Ascending aorta (tissue), 2 donors: ENCODE data around the gene ARGLU1. TPM values are rescaled to one million over a fixed set of nuclear protein-coding genes. Genes with fewer than 3 reads are reported as not detected.

Source experiments
- DNase-seq, 2 donors: peaks; one replicate each; pipeline ENCODE4 v3.0.0-alpha.2; 2019; ENCODE audit warnings: low spot score in 2 of 2
- H3K27ac ChIP-seq, 2 donors: fragments of 200-600 bp; sonication (generic); one replicate each; pipeline ENCODE4 v1.5.1; 2016 to 2017; ENCODE audit warnings: mild to moderate bottlenecking in 1 of 2
- H3K27me3 ChIP-seq: fragments of 200-600 bp; sonication (generic); one replicate; pipeline ENCODE4 v1.5.1; 2017
- H3K36me3 ChIP-seq, 2 donors: fragments of 200-600 bp; sonication (generic); one replicate each; pipeline ENCODE4 v1.5.1; 2016
- H3K4me1 ChIP-seq, 2 donors: fragments of 200-600 bp; sonication (generic); one replicate each; pipeline ENCODE4 v1.5.1; 2016 to 2017; ENCODE audit warnings: mild to moderate bottlenecking in 1 of 2
- H3K4me3 ChIP-seq, 2 donors: fragments of 200-600 bp; sonication (generic); one replicate each; pipeline ENCODE4 v1.5.1; 2016 to 2017; ENCODE audit warnings: mild to moderate bottlenecking in 1 of 2
- H3K9me3 ChIP-seq, 2 donors: fragments of 200-600 bp; sonication (generic); one replicate each; pipeline ENCODE4 v1.5.1; 2016
- intact Hi-C: fragments of 100-400 bp; cut with DNase I; formaldehyde crosslinking; loops from one replicate; pipeline ENCODE4 v1.15.1; 2023
- total RNA-seq: library from RNA; depleted of rRNA; stranded (reverse); fragments of >200 nt; gene quantifications from one replicate; pipeline ENCODE4 v1.1.0, GENCODE V29; 2016
- TF ChIP-seq, protein P1 (sequence below), 3 experiments: fragments of 200-600 bp in 2 of 3; fragments of 450-650 bp in 1 of 3; sonication (generic) in 2 of 3; IDR thresholded peaks; one replicate each; pipeline ENCODE4 v1.5.1; 2016 to 2019; ENCODE audit warnings: antibody characterized with exemption in 3 of 3, mild to moderate bottlenecking in 1 of 3, moderate library complexity in 1 of 3

Gene ARGLU1
- total RNA-seq, 1 donor from 2014 or later = 79.7 TPM

DNA sequence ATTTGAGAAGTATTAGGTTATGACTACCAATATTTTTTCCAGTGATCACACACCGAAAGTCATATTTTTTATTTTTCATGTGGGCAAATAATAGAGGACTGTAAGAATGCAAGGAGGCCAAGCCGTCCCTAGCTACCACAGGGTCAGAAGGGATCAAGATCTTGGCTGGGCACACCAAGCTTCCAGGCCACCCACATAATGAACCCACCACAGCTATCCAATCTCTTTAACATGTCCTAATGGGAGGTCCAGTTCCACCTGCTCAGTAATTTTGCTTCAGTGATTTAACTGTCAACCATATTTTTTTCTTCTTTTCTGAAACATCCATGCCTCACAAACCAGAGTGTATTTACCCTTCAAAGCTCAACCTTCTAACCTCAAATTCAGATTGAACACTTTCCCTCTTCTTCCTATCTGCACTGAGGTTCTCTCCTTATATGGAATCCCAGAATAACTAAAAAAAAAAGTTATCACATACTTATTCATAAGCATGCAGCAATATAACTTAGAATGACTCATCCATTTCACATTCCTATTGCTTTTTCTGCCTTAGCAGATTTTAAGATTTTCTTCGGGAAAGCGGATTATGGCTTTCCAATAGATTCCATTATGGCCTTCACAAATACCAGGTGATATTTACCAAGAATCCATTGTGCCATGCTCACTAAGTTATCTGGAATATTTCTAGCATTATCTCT, 12.2 kb downstream of the ARGLU1 start:
- no peak overlapping the region for H3K4me3 ChIP-seq
- DNase-seq = no peak
- peak overlapping the region in 1 of 2 donors; percentile 6 for H3K27ac ChIP-seq
- H3K9me3 ChIP-seq = no peaks in the 10 kb centered on the region
- no peaks in the 10 kb centered on the region for H3K27me3 ChIP-seq
- peaks cover 0 to 19% of the 10 kb centered on the region in 2 donors for H3K4me1 ChIP-seq
- intact Hi-C loops = no loop called here
- TF ChIP-seq, protein P1, sequence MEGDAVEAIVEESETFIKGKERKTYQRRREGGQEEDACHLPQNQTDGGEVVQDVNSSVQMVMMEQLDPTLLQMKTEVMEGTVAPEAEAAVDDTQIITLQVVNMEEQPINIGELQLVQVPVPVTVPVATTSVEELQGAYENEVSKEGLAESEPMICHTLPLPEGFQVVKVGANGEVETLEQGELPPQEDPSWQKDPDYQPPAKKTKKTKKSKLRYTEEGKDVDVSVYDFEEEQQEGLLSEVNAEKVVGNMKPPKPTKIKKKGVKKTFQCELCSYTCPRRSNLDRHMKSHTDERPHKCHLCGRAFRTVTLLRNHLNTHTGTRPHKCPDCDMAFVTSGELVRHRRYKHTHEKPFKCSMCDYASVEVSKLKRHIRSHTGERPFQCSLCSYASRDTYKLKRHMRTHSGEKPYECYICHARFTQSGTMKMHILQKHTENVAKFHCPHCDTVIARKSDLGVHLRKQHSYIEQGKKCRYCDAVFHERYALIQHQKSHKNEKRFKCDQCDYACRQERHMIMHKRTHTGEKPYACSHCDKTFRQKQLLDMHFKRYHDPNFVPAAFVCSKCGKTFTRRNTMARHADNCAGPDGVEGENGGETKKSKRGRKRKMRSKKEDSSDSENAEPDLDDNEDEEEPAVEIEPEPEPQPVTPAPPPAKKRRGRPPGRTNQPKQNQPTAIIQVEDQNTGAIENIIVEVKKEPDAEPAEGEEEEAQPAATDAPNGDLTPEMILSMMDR (IDR thresholded peaks at IDR 0.05) = no peak
- H3K36me3 ChIP-seq = peaks cover 50 to 59% of the 10 kb centered on the region in 2 donors

GRCh38 chr13:106551751-106552150, 16.2 kb downstream of the ARGLU1 start:
- DNase-seq = no peak
- Histone ChIP-seq H3K9me3 (no peaks in the 10 kb centered on the region), H3K27me3 (no peaks in the 10 kb centered on the region), H3K4me3 (no peak overlapping the region), H3K27ac (peak overlapping the region in 1 of 2 donors; percentile 0), H3K36me3 (peaks cover 28 to 34% of the 10 kb centered on the region in 2 donors), H3K4me1 (peaks cover 0 to 13% of the 10 kb centered on the region in 2 donors)
- intact Hi-C loops = no loop called here
- TF ChIP-seq, protein P1 (IDR thresholded peaks at IDR 0.05) = no peak

DNA sequence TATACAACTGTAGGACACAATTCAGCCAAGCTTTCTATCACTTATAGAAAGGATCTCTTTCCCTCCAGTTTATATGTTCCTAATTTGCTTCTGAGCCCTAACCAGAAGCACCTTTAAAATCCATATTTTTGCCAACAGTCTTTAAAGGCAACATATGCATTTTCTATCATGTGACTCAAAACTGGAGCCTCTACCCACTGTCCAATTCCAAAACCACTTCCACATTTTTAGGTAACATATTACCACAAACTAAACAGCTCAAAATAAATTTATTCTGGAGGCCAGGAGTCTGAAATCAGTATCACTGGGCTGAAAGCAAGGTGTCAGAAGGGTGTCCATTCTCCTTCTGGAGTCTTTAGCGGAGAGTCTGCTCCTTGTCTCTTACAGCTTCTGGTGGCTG, 16.6 kb downstream of the ARGLU1 start:
- H3K36me3 ChIP-seq = peaks cover 24 to 33% of the 10 kb centered on the region in 2 donors
- peaks cover 0 to 13% of the 10 kb centered on the region in 2 donors for H3K4me1 ChIP-seq
- DNase-seq = no peak
- intact Hi-C loops = no loop called here
- TF ChIP-seq, protein P1 (IDR thresholded peaks at IDR 0.05) = no peak
- H3K27ac ChIP-seq = peak overlapping the region in 1 of 2 donors; percentile 1
- no peak overlapping the region for H3K4me3 ChIP-seq
- no peaks in the 10 kb centered on the region for H3K27me3 ChIP-seq
- no peaks in the 10 kb centered on the region for H3K9me3 ChIP-seq

DNA sequence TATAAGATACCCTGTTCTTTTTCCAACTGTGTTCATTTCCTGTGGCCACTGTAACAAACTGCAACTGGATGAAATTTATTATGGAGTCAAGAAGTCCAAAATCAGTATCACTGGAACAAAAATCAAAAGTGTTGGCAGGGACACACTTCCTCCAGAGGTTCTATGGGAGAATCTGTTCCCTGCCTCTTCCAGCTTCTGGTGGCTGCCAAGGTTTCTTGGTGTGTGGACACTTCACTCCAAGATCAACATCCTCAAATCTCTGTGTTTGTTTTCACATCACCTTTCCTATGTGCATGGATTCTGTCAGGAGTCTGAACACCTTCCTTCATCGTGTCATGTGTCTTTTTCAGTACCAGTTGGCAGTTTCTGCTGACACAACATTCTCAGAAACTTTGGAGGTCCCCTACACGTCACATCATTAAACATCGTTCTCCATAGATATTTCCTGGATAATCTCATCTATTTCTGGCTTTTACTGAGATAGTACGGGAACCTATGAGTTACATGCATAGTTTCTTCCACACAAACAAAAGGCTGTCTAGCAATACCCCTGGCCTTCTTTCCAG, 17.3 kb downstream of the ARGLU1 start:
- no peak for DNase-seq
- Histone ChIP-seq H3K36me3 (peaks cover 17 to 30% of the 10 kb centered on the region in 2 donors), H3K4me1 (peaks cover 0 to 13% of the 10 kb centered on the region in 2 donors), H3K27ac (peak overlapping the region in 1 of 2 donors; percentile 1), H3K27me3 (no peaks in the 10 kb centered on the region), H3K9me3 (no peaks in the 10 kb centered on the region), H3K4me3 (no peak overlapping the region)
- intact Hi-C loops = no loop called here
- TF ChIP-seq, protein P1 (IDR thresholded peaks at IDR 0.05) = no peak

GRCh38 chr13:106548064-106548696, 19.8 kb downstream of the ARGLU1 start:
- TF ChIP-seq, protein P1 (IDR thresholded peaks at IDR 0.05) = no peak
- Histone ChIP-seq H3K9me3 (no peaks in the 10 kb centered on the region), H3K36me3 (peaks cover 6% of the 10 kb centered on the region in 2 donors), H3K27me3 (no peaks in the 10 kb centered on the region), H3K4me3 (no peak overlapping the region), H3K4me1 (peaks cover 0 to 13% of the 10 kb centered on the region in 2 donors), H3K27ac (no peak overlapping the region)
- DNase-seq = no peak
- intact Hi-C loops = no loop called here
